HepG2 (cell line): ENCODE results near the gene GNAI2. TPM values are rescaled to one million over a fixed set of nuclear protein-coding genes. Genes with fewer than 3 reads are reported as not detected.

Experiments
- ATF1 ChIP-seq: IDR thresholded peaks from 2 replicates; pipeline ENCODE4 v1.6.1; 2016; ENCODE audit warnings: mild to moderate bottlenecking, control low read depth
- HCFC1 ChIP-seq: fragments of 150-350 bp; IDR thresholded peaks from 2 replicates; pipeline ENCODE4 v1.6.1; 2014; ENCODE audit warnings: low read depth, low read length
- ZBTB1 ChIP-seq: sonication (generic); formaldehyde crosslinking; IDR thresholded peaks from 2 replicates; pipeline ENCODE4 v1.4.0; 2020; ENCODE audit warnings: missing genetic modification reagents, borderline replicate concordance
- ZFP41 ChIP-seq: sonication (generic); formaldehyde crosslinking; IDR thresholded peaks from 2 replicates; pipeline ENCODE4 v1.4.0; 2020; ENCODE audit warnings: mild to moderate bottlenecking, missing genetic modification reagents, borderline replicate concordance
- ZNF101 ChIP-seq: sonication (generic); formaldehyde crosslinking; IDR thresholded peaks from 2 replicates; pipeline ENCODE4 v1.4.0; 2020; ENCODE audit warnings: mild to moderate bottlenecking, low read depth, missing genetic modification reagents, borderline replicate concordance
- ZNF343 ChIP-seq: sonication (generic); formaldehyde crosslinking; IDR thresholded peaks from 2 replicates; pipeline ENCODE4 v1.4.0; 2020; ENCODE audit warnings: mild to moderate bottlenecking, missing genetic modification reagents
- ZNF441 ChIP-seq: sonication (generic); formaldehyde crosslinking; IDR thresholded peaks from 2 replicates; pipeline ENCODE4 v1.7.0; 2021; ENCODE audit warnings: missing genetic modification reagents, borderline replicate concordance
- ZNF7 ChIP-seq: IDR thresholded peaks from 2 replicates; pipeline ENCODE4 v1.6.1; 2016; ENCODE audit warnings: missing biosample characterization, missing genetic modification reagents
- polyA plus RNA-seq, 8 experiments: library from polyadenylated mRNA; depleted of rRNA in 3 of 8; stranded (reverse) in 7 of 8; unstranded in 1 of 8; fragments of >200 nt; fragmentation: Illumina TruSeq in 4 of 8; extraction: Trizol in 4 of 8; gene quantifications; 2 replicates each; pipeline versions ENCODE4 v1.2.1 to v1.2.3, GENCODE V29; 2011 to 2016; ENCODE audit warnings: low read depth in 4 of 8, missing spikeins in 1 of 8, mixed read lengths in 1 of 8; ENCODE audit not compliant: insufficient read depth in 1 of 8
- total RNA-seq, 5 experiments: library from RNA; depleted of rRNA; stranded (reverse); fragments of >200 nt; fragmentation: Illumina TruSeq; extraction: Trizol; gene quantifications; 2 replicates each; pipeline ENCODE4 v1.2.3, GENCODE V29; 2016; ENCODE audit warnings: low read depth in 1 of 5
- TF ChIP-seq, protein P1 (sequence below): sonication (generic); formaldehyde crosslinking; IDR thresholded peaks from 2 replicates; pipeline ENCODE4 v1.8.0; 2022; ENCODE audit warnings: missing genetic modification reagents, mild to moderate bottlenecking, inconsistent platforms, borderline replicate concordance
- TF ChIP-seq, protein P2 (sequence below): sonication (generic); formaldehyde crosslinking; IDR thresholded peaks from 2 replicates; pipeline ENCODE4 v1.9.0; 2021; ENCODE audit warnings: missing genetic modification reagents, mild to moderate bottlenecking, borderline replicate concordance
- TF ChIP-seq, protein P3 (sequence below): sonication (generic); formaldehyde crosslinking; IDR thresholded peaks from 2 replicates; pipeline ENCODE4 v1.5.0; 2020; ENCODE audit warnings: missing genetic modification reagents
- TF ChIP-seq, protein P4 (sequence below): sonication (generic); formaldehyde crosslinking; IDR thresholded peaks from 2 replicates; pipeline ENCODE4 v1.5.0; 2020; ENCODE audit warnings: mild to moderate bottlenecking, missing genetic modification reagents, borderline replicate concordance
- TF ChIP-seq, protein P5 (sequence below): IDR thresholded peaks from 2 replicates; pipeline ENCODE4 v1.4.0; 2020; ENCODE audit warnings: mild to moderate bottlenecking, missing genetic modification reagents
- TF ChIP-seq, protein P6 (sequence below): sonication (generic); formaldehyde crosslinking; IDR thresholded peaks from 2 replicates; pipeline ENCODE4 v1.4.0; 2020; ENCODE audit warnings: mild to moderate bottlenecking, missing genetic modification reagents
- TF ChIP-seq, protein P7 (sequence below): sonication (generic); formaldehyde crosslinking; IDR thresholded peaks from 2 replicates; pipeline ENCODE4 v1.5.1; 2020; ENCODE audit warnings: missing genetic modification reagents, mild to moderate bottlenecking, borderline replicate concordance

GNAI2 gene
- total and polyA plus RNA-seq, 2 of the 13 experiments (the other 11 are each of a cell fraction or from before 2014, with no cell fraction given) = 51.1 to 66.2 TPM

DNA sequence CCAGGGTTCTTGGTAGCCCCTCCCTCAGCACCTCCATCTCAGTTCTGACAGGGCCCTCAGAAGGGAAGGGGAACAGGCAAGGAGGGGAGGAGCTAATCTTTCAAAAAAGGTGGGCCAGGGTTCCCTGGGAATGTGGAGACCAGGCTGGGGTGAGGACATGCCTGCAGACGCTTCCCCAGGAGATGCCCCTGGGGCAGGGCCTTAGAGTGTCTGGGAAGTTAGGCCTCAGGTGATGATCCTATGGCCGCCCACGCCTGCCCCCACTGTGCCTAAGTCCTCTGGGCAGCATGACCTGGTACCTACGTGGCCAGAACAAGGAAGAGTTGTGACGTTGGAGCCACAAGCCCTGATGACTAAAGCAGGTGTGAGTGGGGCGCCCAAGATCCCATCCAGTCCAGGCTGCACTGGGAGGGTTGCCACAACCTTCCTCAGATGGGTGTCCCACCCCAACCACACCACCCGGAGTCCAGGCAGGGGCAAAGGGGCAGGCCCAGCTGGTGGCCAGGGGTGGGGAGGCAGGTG is 29.0 kb downstream of the GNAI2 start (continued):
- TF ChIP-seq, protein P1, sequence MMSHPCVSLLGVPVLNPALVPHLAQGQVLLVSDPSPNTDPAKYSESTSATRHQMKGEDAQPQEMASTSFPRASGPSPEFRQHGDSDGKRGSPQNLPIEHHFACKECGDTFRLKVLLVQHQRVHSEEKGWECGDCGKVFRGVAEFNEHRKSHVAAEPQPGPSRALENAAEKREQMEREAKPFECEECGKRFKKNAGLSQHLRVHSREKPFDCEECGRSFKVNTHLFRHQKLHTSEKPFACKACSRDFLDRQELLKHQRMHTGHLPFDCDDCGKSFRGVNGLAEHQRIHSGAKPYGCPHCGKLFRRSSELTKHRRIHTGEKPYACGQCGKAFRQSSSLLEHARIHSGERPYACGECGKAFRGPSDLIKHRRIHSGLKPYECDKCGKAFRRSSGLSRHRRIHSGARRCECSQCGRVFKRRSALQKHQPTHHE (CRISPR knock-in tag) = no peak
- TF ChIP-seq ZNF7 (CRISPR knock-in tag) (no peak), ZNF441 (CRISPR knock-in tag) (0 out of 2 replicates have a peak, but pooled peaks have one; percentile 21), ZNF101 (CRISPR knock-in tag) (no peak), ZNF343 (CRISPR knock-in tag) (no peak), HCFC1 (no peak), ATF1 (CRISPR knock-in tag) (no peak), ZFP41 (CRISPR knock-in tag) (no peak), ZBTB1 (no peak)
- TF ChIP-seq, protein P2, sequence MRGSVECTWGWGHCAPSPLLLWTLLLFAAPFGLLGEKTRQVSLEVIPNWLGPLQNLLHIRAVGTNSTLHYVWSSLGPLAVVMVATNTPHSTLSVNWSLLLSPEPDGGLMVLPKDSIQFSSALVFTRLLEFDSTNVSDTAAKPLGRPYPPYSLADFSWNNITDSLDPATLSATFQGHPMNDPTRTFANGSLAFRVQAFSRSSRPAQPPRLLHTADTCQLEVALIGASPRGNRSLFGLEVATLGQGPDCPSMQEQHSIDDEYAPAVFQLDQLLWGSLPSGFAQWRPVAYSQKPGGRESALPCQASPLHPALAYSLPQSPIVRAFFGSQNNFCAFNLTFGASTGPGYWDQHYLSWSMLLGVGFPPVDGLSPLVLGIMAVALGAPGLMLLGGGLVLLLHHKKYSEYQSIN (CRISPR knock-in tag) = no peak
- TF ChIP-seq, protein P3, sequence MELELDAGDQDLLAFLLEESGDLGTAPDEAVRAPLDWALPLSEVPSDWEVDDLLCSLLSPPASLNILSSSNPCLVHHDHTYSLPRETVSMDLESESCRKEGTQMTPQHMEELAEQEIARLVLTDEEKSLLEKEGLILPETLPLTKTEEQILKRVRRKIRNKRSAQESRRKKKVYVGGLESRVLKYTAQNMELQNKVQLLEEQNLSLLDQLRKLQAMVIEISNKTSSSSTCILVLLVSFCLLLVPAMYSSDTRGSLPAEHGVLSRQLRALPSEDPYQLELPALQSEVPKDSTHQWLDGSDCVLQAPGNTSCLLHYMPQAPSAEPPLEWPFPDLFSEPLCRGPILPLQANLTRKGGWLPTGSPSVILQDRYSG (CRISPR knock-in tag) = no peak
- TF ChIP-seq, protein P4, sequence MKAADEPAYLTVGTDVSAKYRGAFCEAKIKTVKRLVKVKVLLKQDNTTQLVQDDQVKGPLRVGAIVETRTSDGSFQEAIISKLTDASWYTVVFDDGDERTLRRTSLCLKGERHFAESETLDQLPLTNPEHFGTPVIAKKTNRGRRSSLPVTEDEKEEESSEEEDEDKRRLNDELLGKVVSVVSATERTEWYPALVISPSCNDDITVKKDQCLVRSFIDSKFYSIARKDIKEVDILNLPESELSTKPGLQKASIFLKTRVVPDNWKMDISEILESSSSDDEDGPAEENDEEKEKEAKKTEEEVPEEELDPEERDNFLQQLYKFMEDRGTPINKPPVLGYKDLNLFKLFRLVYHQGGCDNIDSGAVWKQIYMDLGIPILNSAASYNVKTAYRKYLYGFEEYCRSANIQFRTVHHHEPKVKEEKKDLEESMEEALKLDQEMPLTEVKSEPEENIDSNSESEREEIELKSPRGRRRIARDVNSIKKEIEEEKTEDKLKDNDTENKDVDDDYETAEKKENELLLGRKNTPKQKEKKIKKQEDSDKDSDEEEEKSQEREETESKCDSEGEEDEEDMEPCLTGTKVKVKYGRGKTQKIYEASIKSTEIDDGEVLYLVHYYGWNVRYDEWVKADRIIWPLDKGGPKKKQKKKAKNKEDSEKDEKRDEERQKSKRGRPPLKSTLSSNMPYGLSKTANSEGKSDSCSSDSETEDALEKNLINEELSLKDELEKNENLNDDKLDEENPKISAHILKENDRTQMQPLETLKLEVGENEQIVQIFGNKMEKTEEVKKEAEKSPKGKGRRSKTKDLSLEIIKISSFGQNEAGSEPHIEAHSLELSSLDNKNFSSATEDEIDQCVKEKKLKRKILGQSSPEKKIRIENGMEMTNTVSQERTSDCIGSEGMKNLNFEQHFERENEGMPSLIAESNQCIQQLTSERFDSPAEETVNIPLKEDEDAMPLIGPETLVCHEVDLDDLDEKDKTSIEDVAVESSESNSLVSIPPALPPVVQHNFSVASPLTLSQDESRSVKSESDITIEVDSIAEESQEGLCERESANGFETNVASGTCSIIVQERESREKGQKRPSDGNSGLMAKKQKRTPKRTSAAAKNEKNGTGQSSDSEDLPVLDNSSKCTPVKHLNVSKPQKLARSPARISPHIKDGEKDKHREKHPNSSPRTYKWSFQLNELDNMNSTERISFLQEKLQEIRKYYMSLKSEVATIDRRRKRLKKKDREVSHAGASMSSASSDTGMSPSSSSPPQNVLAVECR = no peak
- TF ChIP-seq, protein P5, sequence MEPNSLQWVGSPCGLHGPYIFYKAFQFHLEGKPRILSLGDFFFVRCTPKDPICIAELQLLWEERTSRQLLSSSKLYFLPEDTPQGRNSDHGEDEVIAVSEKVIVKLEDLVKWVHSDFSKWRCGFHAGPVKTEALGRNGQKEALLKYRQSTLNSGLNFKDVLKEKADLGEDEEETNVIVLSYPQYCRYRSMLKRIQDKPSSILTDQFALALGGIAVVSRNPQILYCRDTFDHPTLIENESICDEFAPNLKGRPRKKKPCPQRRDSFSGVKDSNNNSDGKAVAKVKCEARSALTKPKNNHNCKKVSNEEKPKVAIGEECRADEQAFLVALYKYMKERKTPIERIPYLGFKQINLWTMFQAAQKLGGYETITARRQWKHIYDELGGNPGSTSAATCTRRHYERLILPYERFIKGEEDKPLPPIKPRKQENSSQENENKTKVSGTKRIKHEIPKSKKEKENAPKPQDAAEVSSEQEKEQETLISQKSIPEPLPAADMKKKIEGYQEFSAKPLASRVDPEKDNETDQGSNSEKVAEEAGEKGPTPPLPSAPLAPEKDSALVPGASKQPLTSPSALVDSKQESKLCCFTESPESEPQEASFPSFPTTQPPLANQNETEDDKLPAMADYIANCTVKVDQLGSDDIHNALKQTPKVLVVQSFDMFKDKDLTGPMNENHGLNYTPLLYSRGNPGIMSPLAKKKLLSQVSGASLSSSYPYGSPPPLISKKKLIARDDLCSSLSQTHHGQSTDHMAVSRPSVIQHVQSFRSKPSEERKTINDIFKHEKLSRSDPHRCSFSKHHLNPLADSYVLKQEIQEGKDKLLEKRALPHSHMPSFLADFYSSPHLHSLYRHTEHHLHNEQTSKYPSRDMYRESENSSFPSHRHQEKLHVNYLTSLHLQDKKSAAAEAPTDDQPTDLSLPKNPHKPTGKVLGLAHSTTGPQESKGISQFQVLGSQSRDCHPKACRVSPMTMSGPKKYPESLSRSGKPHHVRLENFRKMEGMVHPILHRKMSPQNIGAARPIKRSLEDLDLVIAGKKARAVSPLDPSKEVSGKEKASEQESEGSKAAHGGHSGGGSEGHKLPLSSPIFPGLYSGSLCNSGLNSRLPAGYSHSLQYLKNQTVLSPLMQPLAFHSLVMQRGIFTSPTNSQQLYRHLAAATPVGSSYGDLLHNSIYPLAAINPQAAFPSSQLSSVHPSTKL (CRISPR knock-in tag) = no peak
- TF ChIP-seq, protein P6, sequence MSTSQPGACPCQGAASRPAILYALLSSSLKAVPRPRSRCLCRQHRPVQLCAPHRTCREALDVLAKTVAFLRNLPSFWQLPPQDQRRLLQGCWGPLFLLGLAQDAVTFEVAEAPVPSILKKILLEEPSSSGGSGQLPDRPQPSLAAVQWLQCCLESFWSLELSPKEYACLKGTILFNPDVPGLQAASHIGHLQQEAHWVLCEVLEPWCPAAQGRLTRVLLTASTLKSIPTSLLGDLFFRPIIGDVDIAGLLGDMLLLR (CRISPR knock-in tag) = no peak
- TF ChIP-seq, protein P7, sequence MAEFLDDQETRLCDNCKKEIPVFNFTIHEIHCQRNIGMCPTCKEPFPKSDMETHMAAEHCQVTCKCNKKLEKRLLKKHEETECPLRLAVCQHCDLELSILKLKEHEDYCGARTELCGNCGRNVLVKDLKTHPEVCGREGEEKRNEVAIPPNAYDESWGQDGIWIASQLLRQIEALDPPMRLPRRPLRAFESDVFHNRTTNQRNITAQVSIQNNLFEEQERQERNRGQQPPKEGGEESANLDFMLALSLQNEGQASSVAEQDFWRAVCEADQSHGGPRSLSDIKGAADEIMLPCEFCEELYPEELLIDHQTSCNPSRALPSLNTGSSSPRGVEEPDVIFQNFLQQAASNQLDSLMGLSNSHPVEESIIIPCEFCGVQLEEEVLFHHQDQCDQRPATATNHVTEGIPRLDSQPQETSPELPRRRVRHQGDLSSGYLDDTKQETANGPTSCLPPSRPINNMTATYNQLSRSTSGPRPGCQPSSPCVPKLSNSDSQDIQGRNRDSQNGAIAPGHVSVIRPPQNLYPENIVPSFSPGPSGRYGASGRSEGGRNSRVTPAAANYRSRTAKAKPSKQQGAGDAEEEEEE (CRISPR knock-in tag) = no peak
